Measurements from ENCODE around the gene TEKT4.

The TEKT4 gene

GRCh38 chr2:94869552-94870439 is 1.4 kb upstream of the TEKT4 start:
- in situ Hi-C loops (cut with HindIII; ENCODE audit: low sequenced_read_pairs), result no loop called here
- TF ChIP-seq CTCF (IDR thresholded peaks at IDR 0.05; ENCODE audit: low read depth, low read length), result no peak
- DNase-seq (ENCODE audit: low read depth, low spot score), result no peak

GRCh38 chr2:94870440-94871225 is 597 bp upstream of the TEKT4 start:
- no peak overlapping the region for H3K4me3 ChIP-seq (ENCODE audit: low read depth, low read length)
- no peak for DNase-seq (ENCODE audit: low read depth, low spot score)
- in situ Hi-C loops (cut with HindIII; ENCODE audit: low sequenced_read_pairs), result no loop called here
- peak; percentile 41 for TF ChIP-seq CTCF (IDR thresholded peaks at IDR 0.05; ENCODE audit: low read depth, low read length)

More at GRCh38 chr2:94869552-94870439, 1.4 kb upstream of the TEKT4 start:
- H3K4me3 ChIP-seq (ENCODE audit: low read depth, low read length), result no peak overlapping the region

- H3K4me3 ChIP-seq (ENCODE audit: low read depth, low read length), result no peak overlapping the region
- in situ Hi-C loops (cut with HindIII; ENCODE audit: low sequenced_read_pairs), result no loop called here
- no peak for TF ChIP-seq CTCF (IDR thresholded peaks at IDR 0.05; ENCODE audit: low read depth, low read length)
- no peak for DNase-seq (ENCODE audit: low read depth, low spot score)
Observed at GRCh38 chr2:94872088-94872618, 923 bp downstream of the TEKT4 start.

GRCh38 chr2:94872676-94873361 is 1.6 kb downstream of the TEKT4 start:
- TF ChIP-seq CTCF (IDR thresholded peaks at IDR 0.05; ENCODE audit: low read depth, low read length), result no peak
- in situ Hi-C loops (cut with HindIII; ENCODE audit: low sequenced_read_pairs), result no loop called here
- H3K4me3 ChIP-seq (ENCODE audit: low read depth, low read length), result no peak overlapping the region
- no peak for DNase-seq (ENCODE audit: low read depth, low spot score)

GRCh38 chr2:94873362-94874276 is 2.4 kb downstream of the TEKT4 start:
- no peak for TF ChIP-seq CTCF (IDR thresholded peaks at IDR 0.05; ENCODE audit: low read depth, low read length)
- in situ Hi-C loops (cut with HindIII; ENCODE audit: low sequenced_read_pairs), result no loop called here
- no peak for DNase-seq (ENCODE audit: low read depth, low spot score)
- no peak overlapping the region for H3K4me3 ChIP-seq (ENCODE audit: low read depth, low read length)

Measured in astrocyte of the spinal cord (primary cell).